Liver (tissue), 3 donors: ENCODE results near the gene SBK1.

Experiments used
- GABPA ChIP-seq, 2 donors: IDR thresholded peaks in 1 of 2; conservative IDR thresholded peaks in 1 of 2; 2 replicates each; pipeline ENCODE4 v1.6.1; 2016; ENCODE audit warnings: antibody characterized with exemption in 2 of 2, mild to moderate bottlenecking in 1 of 2, moderate library complexity in 1 of 2
- JUND ChIP-seq, 2 donors: IDR thresholded peaks; 2 replicates each; pipeline ENCODE4 v1.6.1; 2016; ENCODE audit warnings: antibody characterized with exemption in 2 of 2
- REST ChIP-seq: IDR thresholded peaks from 2 replicates; pipeline ENCODE4 v1.6.1; 2016; ENCODE audit warnings: antibody characterized with exemption, mild to moderate bottlenecking
- RXRA ChIP-seq, 2 donors: IDR thresholded peaks; 2 replicates each; pipeline ENCODE4 v1.6.1; 2017 to 2018; ENCODE audit warnings: antibody characterized with exemption in 2 of 2, mild to moderate bottlenecking in 1 of 2
- SP1 ChIP-seq: IDR thresholded peaks from 2 replicates; pipeline ENCODE4 v1.6.1; 2018; ENCODE audit warnings: antibody characterized with exemption, mild to moderate bottlenecking
- TAF1 ChIP-seq: conservative IDR thresholded peaks from 2 replicates; pipeline ENCODE4 v1.6.1; 2016; ENCODE audit warnings: antibody characterized with exemption, mild to moderate bottlenecking
- YY1 ChIP-seq: IDR thresholded peaks from 2 replicates; pipeline ENCODE4 v1.6.1; 2016; ENCODE audit warnings: antibody characterized with exemption, mild to moderate bottlenecking
- ZBTB33 ChIP-seq: IDR thresholded peaks from 2 replicates; pipeline ENCODE4 v1.6.1; 2016; ENCODE audit warnings: antibody characterized with exemption
- TF ChIP-seq, protein P1 (sequence below): fragments of 150-350 bp; IDR thresholded peaks from 2 replicates; pipeline ENCODE4 v1.5.1; 2017; ENCODE audit warnings: improper control_type of control experiment, low read depth, low read length; ENCODE audit not compliant: missing input control
- TF ChIP-seq, protein P2 (sequence below): IDR thresholded peaks from 2 replicates; pipeline ENCODE4 v1.6.1; 2016; ENCODE audit warnings: antibody characterized with exemption
- TF ChIP-seq, protein P3 (sequence below): IDR thresholded peaks from 2 replicates; pipeline ENCODE4 v1.6.1; 2016; ENCODE audit warnings: antibody characterized with exemption
- donor health status: healthy.
- donor health status: healthy.

- TF ChIP-seq, protein P1, sequence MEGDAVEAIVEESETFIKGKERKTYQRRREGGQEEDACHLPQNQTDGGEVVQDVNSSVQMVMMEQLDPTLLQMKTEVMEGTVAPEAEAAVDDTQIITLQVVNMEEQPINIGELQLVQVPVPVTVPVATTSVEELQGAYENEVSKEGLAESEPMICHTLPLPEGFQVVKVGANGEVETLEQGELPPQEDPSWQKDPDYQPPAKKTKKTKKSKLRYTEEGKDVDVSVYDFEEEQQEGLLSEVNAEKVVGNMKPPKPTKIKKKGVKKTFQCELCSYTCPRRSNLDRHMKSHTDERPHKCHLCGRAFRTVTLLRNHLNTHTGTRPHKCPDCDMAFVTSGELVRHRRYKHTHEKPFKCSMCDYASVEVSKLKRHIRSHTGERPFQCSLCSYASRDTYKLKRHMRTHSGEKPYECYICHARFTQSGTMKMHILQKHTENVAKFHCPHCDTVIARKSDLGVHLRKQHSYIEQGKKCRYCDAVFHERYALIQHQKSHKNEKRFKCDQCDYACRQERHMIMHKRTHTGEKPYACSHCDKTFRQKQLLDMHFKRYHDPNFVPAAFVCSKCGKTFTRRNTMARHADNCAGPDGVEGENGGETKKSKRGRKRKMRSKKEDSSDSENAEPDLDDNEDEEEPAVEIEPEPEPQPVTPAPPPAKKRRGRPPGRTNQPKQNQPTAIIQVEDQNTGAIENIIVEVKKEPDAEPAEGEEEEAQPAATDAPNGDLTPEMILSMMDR = no peak
- no peak for TF ChIP-seq ZBTB33
- TF ChIP-seq JUND (IDR thresholded peaks at IDR 0.05) = no peak
- TF ChIP-seq SP1 = no peak
- no peak for TF ChIP-seq YY1
- TF ChIP-seq GABPA (IDR thresholded peaks at IDR 0.05 in 1 of 2, conservative IDR thresholded peaks at IDR 0.05 in 1 of 2) = no peak
- TF ChIP-seq, protein P2, sequence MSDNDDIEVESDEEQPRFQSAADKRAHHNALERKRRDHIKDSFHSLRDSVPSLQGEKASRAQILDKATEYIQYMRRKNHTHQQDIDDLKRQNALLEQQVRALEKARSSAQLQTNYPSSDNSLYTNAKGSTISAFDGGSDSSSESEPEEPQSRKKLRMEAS = no peak
- TF ChIP-seq TAF1 = no peak
- no peak for TF ChIP-seq RXRA (IDR thresholded peaks at IDR 0.05)
- TF ChIP-seq REST = no peak
- TF ChIP-seq, protein P3, sequence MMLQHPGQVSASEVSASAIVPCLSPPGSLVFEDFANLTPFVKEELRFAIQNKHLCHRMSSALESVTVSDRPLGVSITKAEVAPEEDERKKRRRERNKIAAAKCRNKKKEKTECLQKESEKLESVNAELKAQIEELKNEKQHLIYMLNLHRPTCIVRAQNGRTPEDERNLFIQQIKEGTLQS = no peak
Measured at GRCh38 chr16:28254158-28254557, 38.2 kb upstream of the SBK1 start.
